ENCODE data around the gene FBXL17. TPM values are rescaled to one million over a fixed set of nuclear protein-coding genes. Genes with fewer than 3 reads are reported as not detected.

Gene FBXL17
- total RNA-seq, 1 donor from 2014 or later = 26.9 TPM

DNA sequence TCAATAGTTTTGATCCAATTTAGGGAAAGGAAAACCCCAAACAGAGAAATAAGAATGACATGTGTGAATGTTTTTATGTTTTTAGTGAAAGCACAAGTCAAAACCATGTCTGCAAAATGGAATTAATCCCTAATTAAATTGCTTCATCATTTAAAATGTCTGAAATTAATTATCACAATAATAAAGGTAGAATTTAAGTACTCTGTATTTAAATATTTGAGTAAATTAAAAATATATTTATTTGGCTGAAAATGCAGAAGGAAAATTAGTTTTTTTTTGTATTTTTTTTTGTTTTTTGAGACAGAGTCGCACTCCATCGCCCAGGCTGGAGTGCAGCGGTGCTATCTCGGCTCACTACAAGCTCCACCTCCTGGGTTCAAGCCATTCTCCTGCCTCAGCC is 380.7 kb downstream of the FBXL17 start:
- intact Hi-C loops (cut with micrococcal nuclease) = no loop called here
- ATAC-seq (ENCODE audit: low read depth) = no peak
- H3K27me3 Mint-ChIP-seq = no peaks in the 10 kb centered on the region

DNA sequence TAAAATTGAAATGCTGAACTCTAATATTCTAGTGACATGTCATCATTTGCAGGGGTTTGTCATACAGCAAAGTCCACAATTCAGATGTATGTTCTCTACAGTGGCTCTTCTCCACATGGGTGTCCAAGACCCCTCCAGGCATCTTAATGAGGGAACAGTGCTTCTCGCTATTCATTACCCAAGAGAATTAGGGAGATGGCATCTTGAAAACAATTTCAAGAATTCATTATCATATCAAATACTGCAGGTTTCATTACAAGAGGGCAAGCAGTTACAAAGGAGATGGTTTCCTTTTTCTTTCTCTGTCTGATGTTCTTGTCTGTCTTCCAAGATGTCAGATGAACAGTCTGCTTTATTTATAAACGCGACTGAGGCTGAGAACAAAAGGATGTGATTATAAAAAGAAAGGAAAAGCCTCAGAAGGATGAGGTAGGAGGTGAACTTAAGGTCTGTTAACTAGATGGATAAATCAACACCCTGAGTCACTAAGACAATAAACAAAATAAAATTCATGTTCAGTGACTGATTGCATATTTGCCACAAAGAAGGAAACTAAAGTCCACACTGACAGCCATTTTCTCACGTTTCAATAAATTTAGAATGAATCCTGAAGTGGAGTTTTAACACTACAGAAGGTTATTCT is 384.4 kb downstream of the FBXL17 start:
- POLR2A ChIA-PET = no interaction called here
- no peaks in the 10 kb centered on the region for H3K27me3 Mint-ChIP-seq

More for the DNA sequence above, 380.7 kb downstream of the FBXL17 start:
- H3K36me3 Mint-ChIP-seq (ENCODE audit: low read depth) = peaks cover 10% of the 10 kb centered on the region
- DNase-seq = no peak
- H3K27ac Mint-ChIP-seq = no peak overlapping the region
- peaks cover 9% of the 10 kb centered on the region for H3K4me1 Mint-ChIP-seq
- H3K9me3 Mint-ChIP-seq = no peaks in the 10 kb centered on the region
- POLR2A ChIA-PET = no interaction called here
- no peak overlapping the region for H3K4me3 Mint-ChIP-seq
- CTCF ChIA-PET = no interaction called here
- TF ChIP-seq CTCF (IDR thresholded peaks at IDR 0.05) = no peak

DNA sequence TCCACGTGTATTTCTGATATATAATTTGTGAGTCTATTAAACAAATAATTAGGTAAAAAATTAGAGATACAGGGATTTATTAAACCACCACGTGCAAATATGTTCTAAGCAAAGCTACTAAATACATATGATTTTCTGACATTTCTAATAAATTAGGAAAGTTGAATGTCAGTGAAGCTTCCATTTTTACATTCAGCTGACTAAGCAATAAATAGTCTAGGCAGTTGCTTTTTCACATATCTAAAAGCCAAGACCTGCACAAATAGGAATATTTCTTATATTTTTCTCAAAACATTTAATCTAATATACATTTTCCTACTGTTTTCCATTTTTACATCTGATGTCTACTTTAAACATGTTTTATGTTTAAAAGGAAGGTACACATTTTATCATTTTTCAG is 388.6 kb downstream of the FBXL17 start:
- peaks cover 10% of the 10 kb centered on the region for H3K36me3 Mint-ChIP-seq (ENCODE audit: low read depth)
- DNase-seq (no peak), ATAC-seq (ENCODE audit: low read depth) (no peak)
- CTCF ChIA-PET = no interaction called here
- H3K4me1 Mint-ChIP-seq = no peaks in the 10 kb centered on the region
- intact Hi-C loops (cut with micrococcal nuclease) = no loop called here
- no peaks in the 10 kb centered on the region for H3K9me3 Mint-ChIP-seq
- no peak overlapping the region for H3K4me3 Mint-ChIP-seq
- POLR2A ChIA-PET = no interaction called here
- no peak for TF ChIP-seq CTCF (IDR thresholded peaks at IDR 0.05)
- H3K27me3 Mint-ChIP-seq = no peaks in the 10 kb centered on the region
- no peak overlapping the region for H3K27ac Mint-ChIP-seq

More for the DNA sequence above, 384.4 kb downstream of the FBXL17 start:
- TF ChIP-seq CTCF (IDR thresholded peaks at IDR 0.05) = no peak
- intact Hi-C loops (cut with micrococcal nuclease) = no loop called here
- CTCF ChIA-PET = no interaction called here
- Mint-ChIP-seq H3K27ac (no peak overlapping the region), H3K4me3 (no peak overlapping the region), H3K9me3 (no peaks in the 10 kb centered on the region), H3K36me3 (ENCODE audit: low read depth) (peaks cover 10% of the 10 kb centered on the region), H3K4me1 (no peaks in the 10 kb centered on the region)
- DNase-seq = no peak
- no peak for ATAC-seq (ENCODE audit: low read depth)

DNA sequence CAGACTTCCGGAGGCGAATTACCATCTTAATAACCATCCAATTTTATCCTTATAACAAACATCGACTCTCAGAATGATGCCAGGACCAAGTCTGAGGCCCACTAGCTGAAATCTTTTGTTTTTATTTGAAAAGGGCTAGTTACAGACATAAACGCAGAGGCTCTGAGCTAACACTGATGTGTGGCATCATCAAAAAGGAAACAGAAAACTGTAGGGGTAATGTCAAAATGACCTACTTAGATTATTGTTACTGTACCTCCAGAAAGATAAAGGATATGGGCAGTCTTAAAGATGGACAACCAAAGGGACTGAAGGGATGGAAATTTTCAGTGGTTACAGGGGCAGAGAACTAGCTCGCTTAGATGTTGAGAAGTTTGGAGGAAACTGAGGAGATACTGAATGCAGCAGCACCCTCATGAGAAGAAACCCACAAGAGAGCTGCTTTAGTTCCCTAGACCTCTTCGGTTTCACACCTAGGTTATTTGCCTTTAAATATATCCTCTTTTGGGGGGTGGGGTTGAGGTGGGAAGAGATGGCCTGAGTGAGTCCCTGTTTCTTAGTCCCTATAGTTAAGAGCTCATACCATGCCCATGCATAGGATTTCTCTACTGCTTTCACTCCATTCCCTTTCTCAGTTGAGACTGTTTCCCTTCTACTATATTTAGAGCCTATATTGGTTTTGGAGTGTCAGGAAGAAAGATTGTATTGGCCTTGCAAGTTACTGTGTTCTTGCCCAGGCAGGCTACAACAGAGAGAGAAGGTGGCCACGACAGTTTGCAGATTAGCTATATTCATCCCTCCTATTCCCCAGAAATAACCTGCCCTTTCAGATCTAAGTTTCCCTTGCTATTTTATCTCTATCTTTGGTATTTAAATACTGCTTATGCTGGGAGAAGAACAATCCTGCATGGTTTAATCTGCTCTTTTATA is 390.8 kb downstream of the FBXL17 start:
- intact Hi-C loops (cut with micrococcal nuclease) = no loop called here
- ATAC-seq (ENCODE audit: low read depth) (no peak), DNase-seq (no peak)
- Mint-ChIP-seq H3K9me3 (no peaks in the 10 kb centered on the region), H3K4me1 (no peaks in the 10 kb centered on the region), H3K27me3 (no peaks in the 10 kb centered on the region), H3K4me3 (no peak overlapping the region), H3K36me3 (ENCODE audit: low read depth) (no peaks in the 10 kb centered on the region), H3K27ac (no peak overlapping the region)
- ChIA-PET POLR2A (no interaction called here), CTCF (no interaction called here)
- no peak for TF ChIP-seq CTCF (IDR thresholded peaks at IDR 0.05)

GRCh38 chr5:107985144-107985543 is 396.8 kb downstream of the FBXL17 start:
- Mint-ChIP-seq H3K27me3 (no peaks in the 10 kb centered on the region), H3K36me3 (ENCODE audit: low read depth) (peaks cover 3% of the 10 kb centered on the region), H3K4me3 (no peak overlapping the region), H3K9me3 (no peaks in the 10 kb centered on the region), H3K27ac (no peak overlapping the region), H3K4me1 (no peaks in the 10 kb centered on the region)
- CTCF ChIA-PET = no interaction called here
- intact Hi-C loops (cut with micrococcal nuclease) = no loop called here
- ATAC-seq (ENCODE audit: low read depth) = no peak
- POLR2A ChIA-PET = no interaction called here
- no peak for DNase-seq
- TF ChIP-seq CTCF (IDR thresholded peaks at IDR 0.05) = no peak

Data from activated B cell treated with CpG ODN at 0.5 μM for 24 hours (primary cell).